HT-29 (cell line): ENCODE data around the gene HPS6. TPM values are rescaled to one million over a fixed set of nuclear protein-coding genes. Genes with fewer than 3 reads are reported as not detected.
A peak's percentile ranks its signal among the peaks of the same experiment; 100 is the strongest.
"Not testable (repeated sequence)": the region's sequence is repeated elsewhere in the genome, so short reads cannot be mapped to it uniquely, and the experiment has no call there.

ENCODE experiments used
- DNase-seq: peaks from one replicate; pipeline ENCODE4 v3.0.0-alpha.2; 2015; ENCODE audit warnings: low spot score
- total RNA-seq: library from RNA; depleted of rRNA; stranded (reverse); fragments of >200 nt; shearing (Covaris generic); gene quantifications from 2 replicates; pipeline ENCODE4 v1.2.3, GENCODE V29; 2014; rRNA removed

HPS6 gene
- 42.1 and 47.5 TPM in 2 replicates for total RNA-seq

- DNase-seq, result peak; percentile 95
Measured at GRCh38 chr10:102064868-102065560, at the start of gene HPS6. TSS of gene HPS6 (plus strand) at chr10:102065349. CDS start at chr10:102065475, 126 bp downstream.

- DNase-seq, result no peak
Measured at GRCh38 chr10:102016416-102016815, 48.7 kb upstream of the HPS6 start.

DNA sequence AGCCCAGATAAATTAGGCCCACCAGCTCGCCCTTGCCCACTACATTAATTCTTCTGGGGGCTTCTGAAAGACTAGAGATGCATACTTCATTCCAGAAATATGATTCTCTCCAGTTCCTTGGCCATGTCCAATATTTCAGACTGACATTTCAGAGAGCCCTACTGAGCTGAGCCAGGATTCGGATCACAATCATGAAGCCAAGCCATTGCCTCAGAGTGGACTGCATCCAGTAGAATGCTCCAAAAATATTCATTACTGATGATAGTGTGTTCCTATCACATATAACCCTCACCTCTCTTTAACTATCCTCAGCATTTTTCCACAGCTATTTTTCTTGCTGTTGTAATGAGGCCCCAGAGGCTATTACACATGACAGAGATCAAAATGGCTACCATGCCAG is 47.9 kb upstream of the HPS6 start:
- no peak for DNase-seq

DNA sequence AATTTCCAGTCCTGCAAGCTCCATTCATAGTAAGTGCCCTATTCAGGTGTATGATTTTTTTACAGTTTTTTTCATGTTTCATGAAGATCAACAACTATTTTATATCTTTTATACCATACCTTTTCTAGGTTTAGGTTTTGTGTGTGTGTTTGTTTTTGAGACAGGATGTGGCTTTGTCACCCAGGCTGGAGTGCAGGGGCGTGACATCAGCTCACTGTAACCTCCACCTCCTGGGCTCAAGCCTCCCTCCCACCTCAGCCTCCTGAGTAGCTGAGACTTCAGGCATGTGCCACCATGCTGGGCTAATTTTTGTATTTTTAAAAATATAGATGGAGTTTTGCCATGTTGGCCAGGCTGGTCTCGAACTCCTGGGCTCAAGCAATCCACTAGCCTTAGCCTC is 44.2 kb upstream of the HPS6 start:
- DNase-seq, result no peak

- DNase-seq, result no peak
Measured at GRCh38 chr10:102024799-102025198, 40.4 kb upstream of the HPS6 start.

DNA sequence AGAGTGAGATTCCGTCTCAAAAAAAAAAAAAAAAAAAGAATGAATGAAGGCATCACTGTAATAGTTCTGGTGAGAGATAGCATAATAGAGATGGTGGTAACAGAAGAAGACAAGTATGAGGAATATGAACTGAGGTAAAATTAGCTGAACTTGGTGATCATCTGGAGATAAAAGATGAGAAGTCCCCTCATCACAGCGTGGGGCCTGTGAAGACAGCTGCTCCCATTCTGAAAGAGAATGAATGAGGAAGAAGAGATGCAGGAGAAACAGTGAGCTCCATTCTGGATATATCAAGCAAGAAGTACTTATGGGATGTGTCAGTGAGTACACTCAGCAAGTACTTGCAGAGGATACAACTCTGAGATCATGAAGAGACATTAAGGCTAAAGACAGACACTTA is 37.9 kb upstream of the HPS6 start:
- DNase-seq, result no peak

- no peak for DNase-seq
Measured at GRCh38 chr10:102033787-102034186, 31.4 kb upstream of the HPS6 start.

DNA sequence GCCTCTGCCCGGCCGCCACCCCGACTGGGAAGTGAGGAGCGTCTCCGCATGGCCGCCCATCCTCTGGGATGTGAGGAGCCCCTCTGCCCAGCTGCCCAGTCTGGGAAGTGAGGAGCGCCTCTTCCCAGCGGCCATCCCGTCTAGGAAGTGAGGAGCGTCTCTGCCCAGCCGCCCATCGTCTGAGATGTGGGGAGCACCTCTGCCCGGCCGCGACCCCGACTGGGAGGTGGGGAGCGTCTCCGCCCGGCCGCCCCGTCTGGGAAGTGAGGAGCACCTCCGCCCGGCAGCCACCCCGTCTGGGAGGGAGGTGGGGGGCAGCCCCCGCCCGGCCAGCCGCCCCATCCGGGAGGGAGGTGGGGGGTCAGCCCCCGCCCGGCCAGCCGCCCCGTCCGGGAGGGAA is 29.3 kb upstream of the HPS6 start:
- DNase-seq, result not testable (repeated sequence)

DNA sequence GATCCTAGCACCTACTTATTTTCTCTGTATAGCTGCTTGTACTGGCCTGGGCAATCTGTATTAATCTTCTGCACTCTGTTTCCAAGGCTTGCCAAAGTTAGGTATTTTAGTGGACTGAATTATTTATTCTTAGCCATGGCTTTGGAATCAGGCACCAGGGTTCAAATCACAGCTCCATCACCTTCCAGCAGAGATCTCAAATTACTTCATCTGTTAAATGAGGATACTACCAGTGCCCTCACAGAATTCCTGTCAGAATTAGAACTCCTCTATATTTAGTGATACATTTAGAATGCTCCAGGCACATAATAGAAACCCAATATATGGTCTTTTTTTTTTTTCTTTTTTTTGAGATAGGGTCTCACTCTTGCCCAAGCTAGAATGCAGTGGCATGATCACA is 26.7 kb upstream of the HPS6 start:
- no peak for DNase-seq

DNA sequence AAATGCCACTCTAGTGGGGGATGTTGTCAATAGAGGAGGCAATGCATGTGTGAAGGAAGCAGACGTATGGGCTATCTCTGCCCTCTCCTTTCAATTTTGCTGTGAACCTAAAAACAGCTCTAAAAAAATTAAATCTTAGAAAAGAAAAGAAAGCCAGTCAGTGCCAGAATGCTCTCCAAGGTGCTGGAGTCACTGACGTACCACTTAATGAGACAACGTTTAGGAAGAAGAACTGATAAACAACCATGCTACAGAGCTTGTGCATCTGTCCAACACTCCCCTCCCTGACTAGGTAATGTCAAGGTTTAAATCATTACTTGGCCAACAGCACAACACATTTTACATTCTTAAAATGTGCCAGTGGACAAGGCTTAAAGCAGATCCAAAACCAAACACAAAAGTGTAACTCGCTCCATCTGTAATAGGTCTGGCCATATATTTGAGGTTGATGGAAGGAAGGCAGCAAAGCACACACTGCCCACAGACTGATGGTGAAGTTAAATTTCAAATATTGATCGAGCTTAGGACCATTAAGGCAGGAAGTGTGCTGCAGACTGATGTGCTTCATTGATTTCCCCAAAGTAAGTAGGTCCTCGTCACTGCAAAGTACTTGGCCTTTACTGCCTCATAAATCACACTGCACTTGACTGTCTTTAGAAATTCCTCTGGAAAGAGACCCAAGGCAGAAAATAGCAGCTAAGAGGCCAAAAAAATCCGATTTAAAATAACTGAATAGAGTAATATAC is 24.7 kb upstream of the HPS6 start:
- DNase-seq, result no peak

DNA sequence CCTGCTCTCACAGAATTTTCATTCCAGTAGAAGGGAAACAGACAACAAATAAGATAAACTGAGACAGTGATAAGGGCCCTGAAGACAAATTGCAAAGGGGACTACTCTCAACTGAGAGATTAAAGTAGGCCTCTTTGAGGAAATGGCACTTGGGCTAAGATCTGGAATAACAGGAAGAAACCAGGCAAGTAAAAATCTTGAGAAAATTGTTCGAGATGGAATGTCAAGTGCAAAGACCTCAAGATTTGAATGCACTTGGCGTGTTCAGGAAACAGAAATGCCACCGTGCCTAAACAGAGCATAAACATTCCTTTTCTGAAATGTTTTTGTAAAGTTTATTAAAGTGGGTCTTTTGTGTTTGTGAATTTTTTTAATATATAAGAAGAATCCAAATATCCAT is 19.9 kb upstream of the HPS6 start:
- DNase-seq, result no peak

- no peak for DNase-seq
Measured at GRCh38 chr10:102046095-102046494, 19.1 kb upstream of the HPS6 start.

DNA sequence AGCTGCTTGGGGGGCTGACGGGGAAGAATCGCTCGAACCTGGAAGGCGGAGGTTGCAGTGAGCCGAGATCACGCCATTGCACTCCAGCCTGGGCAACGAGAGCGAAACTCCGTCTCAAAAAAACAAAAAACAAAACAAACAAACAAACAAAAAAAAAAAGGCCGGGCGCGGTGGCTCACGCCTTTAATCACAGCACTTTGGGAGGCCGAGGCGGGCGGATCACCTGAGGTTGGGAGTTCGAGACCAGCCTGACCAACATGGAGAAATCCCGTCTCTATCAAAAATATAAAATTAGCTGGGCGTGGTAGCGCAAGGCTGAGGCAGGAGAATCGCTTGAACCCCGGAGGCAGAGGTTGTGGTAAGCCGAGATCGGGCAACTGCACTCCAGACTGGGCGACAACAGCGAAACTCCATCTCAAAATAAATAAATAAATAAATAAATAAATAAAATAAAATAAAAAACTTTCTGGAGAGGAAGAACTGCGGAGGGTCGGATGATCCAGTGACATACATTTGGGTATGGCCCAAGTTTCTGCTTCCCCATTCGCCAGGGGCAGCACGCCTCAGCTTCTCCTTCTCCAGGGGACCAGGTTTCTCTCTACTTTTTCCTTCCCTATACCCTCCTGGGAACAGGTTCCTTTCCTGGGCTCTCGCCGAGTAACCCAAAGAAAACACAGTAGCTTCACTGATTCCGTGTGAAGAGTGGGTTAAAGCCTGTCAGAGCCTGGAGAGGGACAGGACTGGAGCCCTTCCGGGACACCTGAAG is 10.1 kb upstream of the HPS6 start:
- DNase-seq, result peak; percentile 58

DNA sequence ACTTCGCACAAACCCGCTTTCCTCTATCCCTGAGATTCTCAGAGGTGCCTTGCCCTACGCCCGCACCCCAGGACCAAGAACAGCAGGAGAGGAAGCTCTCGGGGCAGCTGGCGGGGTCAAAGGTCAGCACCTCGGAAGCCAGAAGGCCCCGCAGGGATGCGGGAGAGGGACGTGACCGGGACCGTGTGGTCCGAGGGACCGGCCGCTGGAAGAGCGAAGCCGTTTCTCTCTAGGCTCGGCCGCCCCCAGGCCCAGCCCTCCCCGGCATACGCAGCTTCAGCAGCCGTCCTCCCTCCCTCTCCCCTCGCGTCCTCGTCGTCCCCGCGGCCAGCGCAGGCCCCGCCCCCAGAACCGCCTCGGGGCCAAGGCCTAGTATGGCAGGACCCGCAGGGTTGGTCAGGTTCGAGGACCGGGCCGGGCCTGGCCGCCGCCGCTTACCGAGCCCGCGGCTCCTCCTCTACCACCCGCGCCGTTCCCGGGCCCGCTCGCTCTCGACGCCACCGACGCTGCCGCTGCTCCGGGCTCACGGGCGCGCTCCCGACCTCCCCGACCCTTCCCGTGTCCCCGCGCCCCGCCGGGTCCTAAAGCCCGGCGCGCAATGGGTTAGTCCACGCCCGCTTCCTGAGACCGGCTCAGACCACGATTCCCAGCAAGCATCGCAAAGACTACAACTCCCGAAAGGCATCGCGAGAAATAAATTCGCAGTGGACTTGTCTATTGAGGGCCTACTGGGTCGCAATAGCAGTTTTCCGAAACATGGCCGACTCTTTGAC is 9.3 kb upstream of the HPS6 start, which contains the start of gene ARMH3:
TSS of gene ARMH3 (minus strand) at position 527 of the 773 bp plus-strand sequence. CDS start 16,059 bp downstream, outside the sequence.
- DNase-seq, result peak; percentile 98

GRCh38 chr10:102059987-102060386 is 5.2 kb upstream of the HPS6 start:
- no peak for DNase-seq

DNA sequence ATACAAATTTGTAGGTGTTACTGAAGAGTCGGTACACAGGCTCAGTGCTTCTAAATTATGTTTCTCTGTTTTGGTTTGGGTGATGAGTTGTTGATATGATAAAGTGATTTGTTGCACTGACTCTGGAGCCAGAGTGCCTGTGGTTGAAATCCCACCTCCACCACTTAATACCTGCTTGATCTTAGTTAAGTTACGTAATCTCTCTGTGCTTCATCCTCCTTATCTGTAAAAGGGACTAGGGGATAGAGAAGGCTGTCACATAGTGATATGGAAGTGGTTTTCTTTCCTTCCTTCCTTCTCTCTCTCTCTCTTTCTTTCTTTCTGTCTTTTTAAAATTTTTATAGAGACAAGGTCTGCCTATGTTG is 664 bp upstream of the HPS6 start:
- DNase-seq, result no peak

- DNase-seq, result peak; percentile 50
Measured at GRCh38 chr10:102065561-102066398, 631 bp downstream of the HPS6 start.

- DNase-seq, result no peak
Measured at GRCh38 chr10:102066399-102067088, 1.4 kb downstream of the HPS6 start.

- no peak for DNase-seq
Measured at GRCh38 chr10:102067091-102067916, 2.2 kb downstream of the HPS6 start.
